Iris pigment epithelial cell (primary cell): ENCODE data around the gene SULT1C3.

ENCODE experiments used
- DNase-seq: peaks from one replicate; pipeline ENCODE4 v3.0.0-alpha.2; 2011; ENCODE audit warnings: low read depth

Gene SULT1C3

GRCh38 chr2:108239786-108240185, at the start of gene SULT1C3:
TSS of gene SULT1C3 (plus strand) at chr2:108239968. CDS start at chr2:108247195, 7,227 bp downstream.
- DNase-seq: no peak

GRCh38 chr2:108193251-108193650, 46.5 kb upstream of the SULT1C3 start:
- peak; percentile 65 for DNase-seq

- DNase-seq: peak; percentile 17
Observed at GRCh38 chr2:108194409-108195132, 45.2 kb upstream of the SULT1C3 start.

- no peak for DNase-seq
Observed at GRCh38 chr2:108195133-108195439, 44.7 kb upstream of the SULT1C3 start.

GRCh38 chr2:108199726-108200125, 40.0 kb upstream of the SULT1C3 start:
- peak; percentile 75 for DNase-seq

GRCh38 chr2:108200569-108200968, 39.2 kb upstream of the SULT1C3 start:
- no peak for DNase-seq

- no peak for DNase-seq
Observed at GRCh38 chr2:108212671-108213070, 27.1 kb upstream of the SULT1C3 start.

- peak; percentile 65 for DNase-seq
Observed at GRCh38 chr2:108215794-108216211, 24.0 kb upstream of the SULT1C3 start.

- DNase-seq: peak; percentile 36
Observed at GRCh38 chr2:108217211-108217610, 22.6 kb upstream of the SULT1C3 start.

- no peak for DNase-seq
Observed at GRCh38 chr2:108219688-108220087, 20.1 kb upstream of the SULT1C3 start.

GRCh38 chr2:108220191-108220590, 19.6 kb upstream of the SULT1C3 start:
- DNase-seq: no peak

- DNase-seq: no peak
Observed at GRCh38 chr2:108220942-108221541, 18.7 kb upstream of the SULT1C3 start.

- no peak for DNase-seq
Observed at GRCh38 chr2:108222261-108222660, 17.5 kb upstream of the SULT1C3 start.

- DNase-seq: no peak
Observed at GRCh38 chr2:108223573-108223972, 16.2 kb upstream of the SULT1C3 start.

- no peak for DNase-seq
Observed at GRCh38 chr2:108224022-108224421, 15.7 kb upstream of the SULT1C3 start.

GRCh38 chr2:108226564-108226963, 13.2 kb upstream of the SULT1C3 start:
- DNase-seq: no peak

GRCh38 chr2:108228006-108228405, 11.8 kb upstream of the SULT1C3 start:
- DNase-seq: no peak

- no peak for DNase-seq
Observed at GRCh38 chr2:108228537-108228936, 11.2 kb upstream of the SULT1C3 start.

GRCh38 chr2:108229875-108230274, 9.9 kb upstream of the SULT1C3 start:
- no peak for DNase-seq

GRCh38 chr2:108235577-108235976, 4.2 kb upstream of the SULT1C3 start:
- DNase-seq: no peak

GRCh38 chr2:108236676-108237335, 3.0 kb upstream of the SULT1C3 start:
- no peak for DNase-seq

- DNase-seq: no peak
Observed at GRCh38 chr2:108240966-108241365, 1.2 kb downstream of the SULT1C3 start.

GRCh38 chr2:108243566-108243965, 3.8 kb downstream of the SULT1C3 start:
- peak; percentile 57 for DNase-seq
